Hepatocyte (in vitro differentiated cells): ENCODE data around the gene FOXR1. TPM values are rescaled to one million over a fixed set of nuclear protein-coding genes. Genes with fewer than 3 reads are reported as not detected.

Experiments
- DNase-seq: peaks from one replicate; pipeline ENCODE4 v3.0.0-alpha.2; 2016; ENCODE audit warnings: low spot score
- H2AFZ ChIP-seq: fragments of 200-600 bp; sonication (generic); 2 replicates; pipeline ENCODE4 v1.6.0; 2016; ENCODE audit warnings: antibody characterized with exemption, mild to moderate bottlenecking
- H3K27ac ChIP-seq: fragments of 200-600 bp; sonication (generic); 2 replicates; pipeline ENCODE4 v1.5.1; 2016; ENCODE audit warnings: mild to moderate bottlenecking
- H3K27me3 ChIP-seq: fragments of 200-600 bp; sonication (generic); 2 replicates; pipeline ENCODE4 v1.6.1; 2016
- H3K36me3 ChIP-seq: fragments of 200-600 bp; sonication (generic); replicated peaks from 2 replicates; pipeline ENCODE4 v1.5.1; 2016; ENCODE audit warnings: low read depth; ENCODE audit not compliant: insufficient read depth
- H3K4me1 ChIP-seq: fragments of 200-600 bp; sonication (generic); 2 replicates; pipeline ENCODE4 v1.5.1; 2016; ENCODE audit warnings: mild to moderate bottlenecking, moderate library complexity; ENCODE audit not compliant: insufficient read depth
- H3K4me2 ChIP-seq: fragments of 200-600 bp; sonication (generic); 2 replicates; pipeline ENCODE4 v1.6.0; 2016
- H3K4me3 ChIP-seq: fragments of 200-600 bp; sonication (generic); 2 replicates; pipeline ENCODE4 v1.5.1; 2016; ENCODE audit warnings: mild to moderate bottlenecking
- H3K79me2 ChIP-seq: fragments of 200-600 bp; sonication (generic); 2 replicates; pipeline ENCODE4 v1.6.0; 2017; ENCODE audit warnings: mild to moderate bottlenecking
- H3K9me2 ChIP-seq: fragments of 200-600 bp; sonication (generic); replicated peaks from 2 replicates; pipeline ENCODE4 v1.6.0; 2017; ENCODE audit warnings: mild to moderate bottlenecking; ENCODE audit not compliant: insufficient read depth
- H3K9me3 ChIP-seq: fragments of 200-600 bp; sonication (generic); 2 replicates; pipeline ENCODE4 v1.5.1; 2016; ENCODE audit warnings: low read depth, mild to moderate bottlenecking
- H4K20me1 ChIP-seq: fragments of 200-600 bp; sonication (generic); 2 replicates; pipeline ENCODE4 v1.6.0; 2016; ENCODE audit warnings: mild to moderate bottlenecking; ENCODE audit not compliant: insufficient read depth, poor library complexity, severe bottlenecking
- EZH2 ChIP-seq: fragments of 200-600 bp; sonication (generic); IDR thresholded peaks from 2 replicates; pipeline ENCODE4 v1.6.1; 2016; ENCODE audit warnings: antibody characterized with exemption, mild to moderate bottlenecking, borderline replicate concordance
- EZH2phosphoT487 ChIP-seq: fragments of 200-600 bp; sonication (generic); IDR thresholded peaks from one replicate; pipeline ENCODE4 v1.6.1; 2018; ENCODE audit warnings: antibody characterized with exemption, mild to moderate bottlenecking, low read depth, moderate library complexity; ENCODE audit not compliant: unreplicated experiment, severe bottlenecking
- WGBS: methylation state at CpG from one replicate; pipeline ENCODE4 v1.1.6; 2016; ENCODE audit warnings: low lambda C conversion rate; ENCODE audit errors: missing lambda C conversion rate; 5-methylcytosine and 5-hydroxymethylcytosine counted together
- polyA plus RNA-seq: library from polyadenylated mRNA; unstranded; fragments of >200 nt; fragmentation: Nextera tagmentation; extraction: Ambion mirVana; gene quantifications from 2 replicates; pipeline ENCODE4 v1.2.1, GENCODE V29; 2016
- total RNA-seq: library from RNA; depleted of rRNA; stranded (reverse); fragments of >200 nt; gene quantifications from 2 replicates; pipeline ENCODE4 v1.2.3, GENCODE V29; 2014
- TF ChIP-seq, protein P1 (sequence below): fragments of 200-600 bp; sonication (generic); IDR thresholded peaks from 2 replicates; pipeline ENCODE4 v1.5.1; 2016; ENCODE audit warnings: antibody characterized with exemption, mild to moderate bottlenecking; ENCODE audit not compliant: poor library complexity

FOXR1 gene
- total and polyA plus RNA-seq, 2 experiments from 2014 or later: not detected

DNA sequence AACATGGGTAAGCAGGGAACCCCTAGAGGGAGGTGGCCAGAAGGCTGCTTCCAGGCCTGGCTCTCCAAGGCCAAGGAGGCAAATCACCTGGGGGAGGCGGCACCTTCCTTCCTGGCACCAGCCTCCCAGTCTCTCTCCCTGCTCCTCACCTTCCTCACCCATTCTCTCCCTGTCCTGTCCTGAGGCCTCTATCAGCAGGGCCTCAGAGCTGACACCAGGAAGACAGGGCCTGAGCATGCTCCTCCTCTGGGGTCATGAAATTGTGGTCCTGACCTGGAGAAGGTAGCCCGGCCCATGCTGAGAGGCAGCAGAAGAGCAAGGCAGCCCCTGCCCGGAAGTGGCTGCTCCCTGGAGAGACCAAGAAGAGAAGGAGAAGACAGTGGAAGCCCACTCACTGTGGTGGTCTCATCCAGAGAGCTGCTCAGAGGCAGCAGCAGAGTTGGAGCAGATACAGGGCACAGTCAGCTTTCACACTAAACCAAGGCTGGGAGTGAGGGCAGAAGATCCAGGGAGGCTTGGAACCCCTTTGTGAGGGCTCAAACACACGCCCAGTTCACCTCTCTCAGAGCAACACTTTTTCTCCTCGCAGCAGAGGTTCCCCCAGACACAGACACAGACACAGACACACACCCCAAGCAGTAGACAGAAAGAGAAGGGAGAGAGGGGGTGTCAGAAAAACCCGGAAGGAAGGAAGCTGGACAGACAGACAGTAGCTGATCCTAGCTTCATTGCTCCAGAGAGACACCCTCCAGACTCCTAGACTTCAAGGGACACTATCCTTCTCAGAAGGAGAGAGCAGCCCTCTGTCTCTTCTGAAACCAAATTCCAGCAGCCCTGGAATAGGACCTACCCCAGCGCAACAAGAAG, 47.6 kb upstream of the FOXR1 start:
- WGBS: 17% methylated on average over 7 of the region's 7 CpGs
- Histone ChIP-seq H3K9me2 (no peaks in the 10 kb centered on the region), H3K4me3 (peak overlapping the region; percentile 73), H3K4me1 (peaks cover 41% of the 10 kb centered on the region), H3K79me2 (peaks cover 67% of the 10 kb centered on the region), H3K27ac (peak overlapping the region; percentile 99), H3K4me2 (peak overlapping the region; percentile 94), H3K36me3 (no peaks in the 10 kb centered on the region), H2AFZ (no peak overlapping the region), H3K27me3 (no peaks in the 10 kb centered on the region), H3K9me3 (no peaks in the 10 kb centered on the region), H4K20me1 (peaks cover 34% of the 10 kb centered on the region)
- DNase-seq: peak; percentile 28
- TF ChIP-seq EZH2phosphoT487 (no peak), EZH2 (no peak)
- TF ChIP-seq, protein P1, sequence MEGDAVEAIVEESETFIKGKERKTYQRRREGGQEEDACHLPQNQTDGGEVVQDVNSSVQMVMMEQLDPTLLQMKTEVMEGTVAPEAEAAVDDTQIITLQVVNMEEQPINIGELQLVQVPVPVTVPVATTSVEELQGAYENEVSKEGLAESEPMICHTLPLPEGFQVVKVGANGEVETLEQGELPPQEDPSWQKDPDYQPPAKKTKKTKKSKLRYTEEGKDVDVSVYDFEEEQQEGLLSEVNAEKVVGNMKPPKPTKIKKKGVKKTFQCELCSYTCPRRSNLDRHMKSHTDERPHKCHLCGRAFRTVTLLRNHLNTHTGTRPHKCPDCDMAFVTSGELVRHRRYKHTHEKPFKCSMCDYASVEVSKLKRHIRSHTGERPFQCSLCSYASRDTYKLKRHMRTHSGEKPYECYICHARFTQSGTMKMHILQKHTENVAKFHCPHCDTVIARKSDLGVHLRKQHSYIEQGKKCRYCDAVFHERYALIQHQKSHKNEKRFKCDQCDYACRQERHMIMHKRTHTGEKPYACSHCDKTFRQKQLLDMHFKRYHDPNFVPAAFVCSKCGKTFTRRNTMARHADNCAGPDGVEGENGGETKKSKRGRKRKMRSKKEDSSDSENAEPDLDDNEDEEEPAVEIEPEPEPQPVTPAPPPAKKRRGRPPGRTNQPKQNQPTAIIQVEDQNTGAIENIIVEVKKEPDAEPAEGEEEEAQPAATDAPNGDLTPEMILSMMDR: no peak

DNA sequence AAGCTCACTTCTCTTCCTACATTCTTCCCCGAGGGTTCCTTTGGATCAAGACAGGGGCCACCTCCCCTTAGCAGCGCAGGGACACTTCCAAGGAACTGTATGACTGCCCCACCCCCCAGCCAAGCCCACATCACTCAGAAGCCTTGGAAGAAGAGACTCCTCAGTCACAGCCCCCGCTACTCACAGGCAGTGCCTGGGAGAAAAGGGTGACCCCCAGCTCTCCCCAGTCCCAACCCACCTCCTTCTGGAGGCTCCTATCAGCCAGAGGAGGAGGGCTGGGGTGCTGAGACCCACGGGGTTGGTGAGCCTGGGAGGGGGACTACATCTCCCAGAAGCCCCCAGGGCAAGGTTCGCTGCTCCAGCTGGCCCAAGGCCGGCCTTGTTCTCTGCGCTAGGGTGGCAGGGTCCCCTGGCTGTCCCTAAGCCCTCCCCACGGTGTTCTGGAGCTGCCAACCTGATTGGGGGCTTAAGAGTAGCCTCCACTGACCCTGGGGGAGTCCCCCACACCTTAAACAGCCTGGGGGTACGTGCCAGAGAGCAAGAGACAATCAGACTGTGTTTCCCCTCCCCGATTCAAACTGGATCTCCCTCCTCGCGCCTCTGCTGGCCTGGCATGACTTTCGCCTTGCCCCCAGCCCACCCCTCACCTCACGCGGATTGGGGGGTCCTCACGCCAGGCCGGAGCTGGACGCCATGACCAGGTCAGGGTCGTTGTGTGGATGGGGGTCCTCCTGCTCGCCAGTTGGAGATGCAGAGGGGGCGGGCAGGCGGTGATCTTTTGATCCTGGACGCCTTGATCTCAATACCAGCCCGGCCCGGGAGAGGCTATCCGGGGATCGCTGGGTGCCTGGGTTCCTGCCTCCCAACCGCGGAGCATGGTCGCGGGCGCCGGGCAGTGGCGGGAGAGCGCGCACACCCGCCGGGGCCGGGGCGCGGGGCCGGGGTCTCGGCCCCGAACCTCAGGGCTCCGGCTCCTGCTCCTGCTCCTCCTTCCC, 46.7 kb upstream of the FOXR1 start:
- no peak overlapping the region for H2AFZ ChIP-seq
- 3% methylated on average over 42 of the region's 45 CpGs for WGBS
- H3K36me3 ChIP-seq: no peaks in the 10 kb centered on the region
- no peaks in the 10 kb centered on the region for H3K9me3 ChIP-seq
- H3K4me3 ChIP-seq: peak overlapping the region; percentile 73
- H3K27ac ChIP-seq: peak overlapping the region; percentile 99
- no peaks in the 10 kb centered on the region for H3K27me3 ChIP-seq
- peak; percentile 78 for DNase-seq
- H4K20me1 ChIP-seq: peaks cover 34% of the 10 kb centered on the region
- H3K9me2 ChIP-seq: no peaks in the 10 kb centered on the region
- peaks cover 33% of the 10 kb centered on the region for H3K4me1 ChIP-seq
- peaks cover 62% of the 10 kb centered on the region for H3K79me2 ChIP-seq
- TF ChIP-seq, protein P1: no peak
- no peak for TF ChIP-seq EZH2phosphoT487
- no peak for TF ChIP-seq EZH2
- peak overlapping the region; percentile 94 for H3K4me2 ChIP-seq

DNA sequence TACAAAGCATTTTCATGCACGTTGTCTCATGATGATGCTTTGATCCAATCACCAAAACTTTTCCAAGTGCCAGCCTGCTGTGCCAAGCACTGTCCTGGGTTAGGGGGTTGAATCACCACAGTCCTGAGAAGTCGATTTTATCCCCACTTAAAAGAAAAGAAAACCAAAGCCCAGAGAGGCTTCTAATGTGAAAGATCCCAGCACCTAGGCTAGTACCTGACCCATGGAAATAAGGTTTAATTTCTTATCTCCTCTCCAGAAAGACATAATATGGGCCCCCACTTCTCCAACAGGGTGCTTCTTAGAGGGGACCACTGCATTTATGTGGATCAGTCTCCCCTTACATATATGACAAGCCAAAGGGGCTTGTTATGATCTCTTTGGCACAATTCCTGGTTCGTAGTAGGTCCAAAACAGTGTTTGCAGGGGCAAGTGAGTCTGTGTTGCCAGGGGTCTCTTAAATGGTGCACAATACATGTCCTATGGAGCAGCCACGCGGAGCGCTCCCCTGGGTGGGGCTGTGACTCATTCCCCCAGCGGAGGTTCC, 43.9 kb upstream of the FOXR1 start:
- Histone ChIP-seq H3K36me3 (no peaks in the 10 kb centered on the region), H3K4me1 (peaks cover 18% of the 10 kb centered on the region), H4K20me1 (peaks cover 14% of the 10 kb centered on the region), H3K27ac (peak overlapping the region; percentile 90), H3K9me2 (no peaks in the 10 kb centered on the region), H2AFZ (no peak overlapping the region), H3K4me3 (no peak overlapping the region), H3K27me3 (no peaks in the 10 kb centered on the region), H3K4me2 (peak overlapping the region; percentile 92), H3K9me3 (no peaks in the 10 kb centered on the region), H3K79me2 (peaks cover 37% of the 10 kb centered on the region)
- no peak for TF ChIP-seq EZH2phosphoT487
- TF ChIP-seq, protein P1: no peak
- TF ChIP-seq EZH2: no peak
- peak; percentile 6 for DNase-seq
- WGBS: 19% methylated on average over 7 of the region's 7 CpGs
